ENCODE data around the gene IZUMO1R.
"Not testable (repeated sequence)": the region's sequence is repeated elsewhere in the genome, so short reads cannot be mapped to it uniquely, and the experiment has no call there.

Gene IZUMO1R

DNA sequence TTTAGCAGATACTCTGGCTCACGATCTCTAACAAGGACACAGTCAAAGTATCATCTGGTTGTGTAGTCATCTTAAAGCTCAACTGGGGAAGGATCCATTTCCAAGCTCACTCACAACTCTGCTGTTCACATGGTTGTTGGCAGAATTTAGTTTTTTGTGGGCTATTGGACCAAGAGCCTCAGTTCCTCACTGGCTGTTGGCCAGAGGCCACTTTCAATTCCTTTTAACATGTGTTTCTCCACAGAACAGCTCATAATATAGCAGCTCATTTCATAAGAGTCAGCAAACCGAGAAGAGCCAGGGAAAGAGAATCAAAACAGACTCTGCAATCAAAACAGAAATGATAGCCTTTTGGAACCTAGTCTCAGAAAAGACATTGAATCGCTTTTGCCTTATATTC is 22.6 kb downstream of the IZUMO1R start:
- DNase-seq = no peak

DNA sequence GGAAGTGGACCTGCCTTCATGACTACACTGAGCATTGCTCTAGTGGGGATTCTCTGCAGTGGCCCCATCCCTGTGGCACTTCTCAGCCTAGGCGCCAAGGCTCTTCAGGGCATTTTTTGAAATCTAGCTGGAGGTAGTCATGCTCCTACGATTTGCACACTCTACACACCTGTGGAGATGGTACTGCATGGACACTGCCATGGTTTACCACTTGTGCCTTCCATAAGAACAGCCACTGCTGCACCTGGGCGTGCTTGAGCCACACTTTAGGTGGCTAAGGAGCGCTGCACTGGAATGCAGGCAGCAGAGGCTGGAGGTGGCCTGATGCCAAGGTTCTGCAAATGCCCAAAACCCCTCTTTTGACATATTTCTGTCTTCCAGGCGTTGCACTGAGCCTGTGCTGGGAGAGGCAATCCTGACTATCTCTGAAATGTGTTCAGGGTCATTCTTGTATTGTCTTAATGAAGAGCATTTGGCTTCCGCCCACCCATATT is 24.3 kb downstream of the IZUMO1R start:
- no peak for DNase-seq

- DNase-seq = no peak
These were observed 25.1 kb downstream of the IZUMO1R start for GRCh38 chr11:94329501-94329900.

- DNase-seq = peak; percentile 6
These were observed 26.4 kb downstream of the IZUMO1R start for GRCh38 chr11:94330789-94331188.

DNA sequence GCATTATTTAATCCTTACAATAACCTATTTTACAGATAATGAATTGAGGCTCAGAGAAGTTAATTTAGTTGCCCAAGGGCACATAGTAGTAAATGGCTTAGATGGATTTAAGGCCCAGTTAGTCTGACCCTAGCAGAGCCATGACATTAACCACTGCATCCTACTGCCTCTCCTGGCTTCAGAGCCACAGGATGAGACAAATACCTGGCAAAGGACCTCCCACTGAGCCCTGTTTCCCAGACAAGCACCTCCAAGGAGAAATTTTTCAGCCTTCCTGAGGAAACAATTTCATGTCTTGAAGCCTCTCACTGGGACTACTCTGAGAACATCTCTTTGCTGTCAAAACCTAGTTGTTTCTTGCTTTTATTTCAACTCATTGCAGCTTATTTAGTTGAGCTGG is 28.4 kb downstream of the IZUMO1R start:
- no peak for DNase-seq

- DNase-seq = no peak
These were observed 31.7 kb downstream of the IZUMO1R start for GRCh38 chr11:94336033-94336432.

DNA sequence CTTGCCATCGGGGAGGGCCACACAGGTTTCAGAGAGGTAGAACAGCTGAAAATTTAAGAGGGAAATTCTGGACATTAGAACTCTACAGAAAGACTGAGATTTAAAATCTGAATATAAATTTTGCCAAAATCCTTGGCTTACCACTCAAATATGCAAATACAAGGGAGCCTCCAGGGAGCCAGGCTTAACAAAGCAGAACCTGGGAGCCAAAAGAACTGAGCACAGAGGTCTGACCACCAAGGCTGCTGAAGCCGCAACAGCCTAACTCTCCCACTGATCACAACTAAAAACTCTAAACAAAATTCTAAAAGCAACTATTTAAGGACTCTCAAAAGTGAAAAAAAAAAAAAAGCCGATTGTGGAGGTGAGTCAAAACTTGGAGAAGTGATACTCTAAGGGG is 34.3 kb downstream of the IZUMO1R start:
- DNase-seq = no peak

DNA sequence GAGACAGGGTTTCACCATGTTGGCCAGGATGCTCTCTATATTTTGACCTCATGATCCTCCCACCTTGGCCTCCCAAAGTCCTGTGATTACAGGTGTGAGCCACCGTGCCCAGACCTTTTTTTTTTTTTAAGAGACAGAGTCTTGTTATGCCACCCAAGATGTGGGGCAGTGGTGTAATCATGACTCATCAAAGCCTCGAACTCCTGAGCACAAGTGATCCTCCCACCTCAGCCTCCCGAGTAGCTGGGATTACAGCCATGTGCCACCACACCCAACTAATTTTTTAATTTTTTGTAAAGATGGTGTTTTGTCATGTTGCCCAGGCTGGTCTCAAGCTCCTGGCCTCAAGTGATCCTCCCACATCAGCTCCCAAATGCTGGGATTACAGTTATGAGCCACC is 37.9 kb downstream of the IZUMO1R start:
- no peak for DNase-seq

GRCh38 chr11:94343495-94343894 is 39.1 kb downstream of the IZUMO1R start:
- DNase-seq = no peak

DNA sequence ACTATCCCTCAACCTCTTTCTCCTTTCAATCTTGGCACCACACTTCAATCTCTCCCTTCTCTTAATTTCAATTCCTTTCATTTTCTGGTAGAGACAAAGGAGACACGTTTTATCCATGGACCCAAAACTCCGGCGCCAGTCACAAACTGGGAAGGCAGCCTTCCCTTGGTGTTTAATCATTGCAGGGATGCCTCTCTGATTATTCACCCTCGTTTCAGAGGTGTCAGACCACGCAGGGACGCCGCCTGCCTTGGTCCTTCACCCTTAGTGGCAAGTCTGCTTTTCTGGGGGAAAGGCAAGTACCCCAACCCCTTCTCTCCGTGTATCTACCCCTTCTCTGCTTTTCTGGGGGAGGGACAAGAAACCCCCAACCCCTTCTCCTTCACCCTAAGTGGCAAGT is 41.9 kb downstream of the IZUMO1R start:
- not testable (repeated sequence) for DNase-seq

DNA sequence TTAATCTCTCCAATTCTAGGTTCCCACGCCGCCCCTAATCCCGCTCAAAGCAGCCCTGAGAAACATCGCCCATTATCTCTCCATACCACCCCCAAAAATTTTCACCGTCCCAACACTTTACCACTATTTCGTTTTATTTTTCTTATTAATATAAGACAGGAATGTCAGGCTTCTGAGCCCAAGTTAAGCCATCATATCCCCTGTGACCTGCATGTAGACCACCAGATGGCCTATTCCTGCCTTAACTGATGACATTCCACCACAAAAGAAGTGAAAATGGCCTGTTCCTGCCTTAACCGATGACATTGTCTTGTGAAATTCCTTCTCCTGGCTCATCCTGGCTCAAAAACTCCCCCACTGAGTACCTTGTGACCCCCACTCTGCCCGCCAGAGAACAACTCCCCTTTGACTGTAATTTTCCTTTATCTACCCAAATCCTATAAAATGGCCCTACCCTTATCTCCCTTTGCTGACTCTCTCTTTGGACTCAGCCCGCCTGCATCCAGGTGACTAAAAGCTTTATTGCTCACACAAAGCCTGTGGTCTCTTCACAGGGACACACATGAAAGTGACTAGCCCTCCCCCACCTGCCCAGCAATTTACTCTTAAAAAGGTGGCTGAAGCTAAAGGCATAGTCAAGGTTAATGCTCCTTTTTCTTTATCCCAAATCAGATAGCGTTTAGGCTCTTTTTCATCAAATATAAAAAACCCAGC is 46.6 kb downstream of the IZUMO1R start:
- DNase-seq = not testable (repeated sequence)
